GM19463 (cell line): ENCODE measurements around the gene ISOC2.
"Not testable (repeated sequence)": the region's sequence is repeated elsewhere in the genome, so short reads cannot be mapped to it uniquely, and the experiment has no call there.

ENCODE experiments used
- ATAC-seq: cut with Tn5 transposase; IDR thresholded peaks from one replicate; pipeline ENCODE4 v1.9.1; 2021; ENCODE audit warnings: mild to moderate bottlenecking, moderate library complexity; ENCODE audit not compliant: unreplicated experiment

ISOC2 gene

GRCh38 chr19:55461259-55461973 is at the start of gene ISOC2:
ISOC2 (minus strand) TSS chr19:55461642; CDS start chr19:55456486, 5,156 bp downstream.
- ATAC-seq: peak; percentile 94

GRCh38 chr19:55508120-55508519 is 46.7 kb upstream of the ISOC2 start:
- ATAC-seq: no peak

GRCh38 chr19:55504981-55505380 is 43.5 kb upstream of the ISOC2 start:
- no peak for ATAC-seq

- ATAC-seq: no peak
Observed at GRCh38 chr19:55504252-55504603, 42.8 kb upstream of the ISOC2 start.

GRCh38 chr19:55503502-55504251 is 42.2 kb upstream of the ISOC2 start:
- peak; percentile 98 for ATAC-seq

- ATAC-seq: no peak
Observed at GRCh38 chr19:55503157-55503501, 41.7 kb upstream of the ISOC2 start.

GRCh38 chr19:55502197-55502952 is 40.9 kb upstream of the ISOC2 start:
- no peak for ATAC-seq

- no peak for ATAC-seq
Observed at GRCh38 chr19:55500368-55500952, 39.0 kb upstream of the ISOC2 start.

GRCh38 chr19:55498246-55498840 is 36.9 kb upstream of the ISOC2 start:
- no peak for ATAC-seq

GRCh38 chr19:55497763-55498162 is 36.3 kb upstream of the ISOC2 start:
- no peak for ATAC-seq

- not testable (repeated sequence) for ATAC-seq
Observed at GRCh38 chr19:55496820-55497219, 35.4 kb upstream of the ISOC2 start.

- no peak for ATAC-seq
Observed at GRCh38 chr19:55495646-55496349, 34.4 kb upstream of the ISOC2 start.

- ATAC-seq: no peak
Observed at GRCh38 chr19:55494172-55494761, 32.8 kb upstream of the ISOC2 start.

GRCh38 chr19:55493645-55494171 is 32.3 kb upstream of the ISOC2 start:
- ATAC-seq: no peak

GRCh38 chr19:55493052-55493644 is 31.7 kb upstream of the ISOC2 start:
- ATAC-seq: no peak

GRCh38 chr19:55492362-55492944 is 31.0 kb upstream of the ISOC2 start:
- ATAC-seq: no peak

GRCh38 chr19:55491546-55492360 is 30.3 kb upstream of the ISOC2 start:
- ATAC-seq: no peak
